ENCODE results near the gene COL18A1.
"Not testable (repeated sequence)": the region's sequence is repeated elsewhere in the genome, so short reads cannot be mapped to it uniquely, and the experiment has no call there.

COL18A1 gene

GRCh38 chr21:45559216-45560105 lies 154.5 kb downstream of the COL18A1 start:
- intact Hi-C loops (cut with DNase I), result loop anchor here (5.0 kb wide), 1 partner anchor 263 kb away; no protein-coding TSS in a partner anchor
- DNase-seq, result peak in 11 of 42 donors; percentile 1 to 36 (median 12)

DNA sequence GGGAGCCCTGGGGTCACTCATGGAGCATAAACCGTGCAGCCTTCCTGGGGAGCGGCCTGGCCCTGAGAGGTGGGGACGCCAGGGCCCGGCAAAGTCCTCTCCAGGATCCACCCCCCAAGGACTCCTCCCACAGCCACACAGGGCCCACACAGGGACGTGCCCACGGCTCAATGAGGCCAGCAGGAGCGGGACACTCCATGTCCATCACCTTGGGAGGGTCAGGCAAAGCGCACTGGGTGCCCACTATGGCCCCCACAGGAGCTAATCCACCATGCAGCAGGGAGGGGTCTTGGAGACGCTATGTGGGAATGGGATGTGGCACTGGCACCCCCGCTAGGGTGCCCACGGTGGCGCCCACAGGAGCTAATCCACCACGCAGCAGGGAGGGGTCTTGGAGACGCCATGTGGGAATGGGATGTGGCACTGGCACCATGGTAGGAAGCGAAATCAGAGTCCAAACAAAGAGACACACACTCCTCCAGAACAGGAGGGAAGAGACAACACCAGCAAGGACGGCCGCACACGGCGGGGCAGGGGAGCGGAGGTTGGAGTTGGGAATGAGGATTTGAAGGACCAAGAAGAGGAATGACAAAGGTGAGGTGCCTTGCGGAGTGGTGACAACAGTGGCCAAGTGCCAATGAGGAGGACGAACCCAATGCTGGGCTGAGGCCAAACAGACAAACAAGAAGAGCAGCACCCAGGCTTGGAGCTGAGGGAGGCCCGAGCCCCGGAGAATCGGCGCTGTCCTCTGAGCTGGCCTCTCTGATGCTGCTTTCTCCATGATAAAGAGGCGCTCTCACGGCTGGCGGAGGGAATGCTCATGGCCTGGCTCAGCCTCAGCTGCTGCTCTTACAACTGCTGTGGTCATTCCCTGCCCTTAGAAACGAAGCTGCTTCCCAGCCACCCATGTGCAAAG lies 155.4 kb downstream of the COL18A1 start:
- peak in 10 of 42 donors; percentile 2 to 38 (median 13) for DNase-seq
- intact Hi-C loops (cut with DNase I), result no loop called here

DNA sequence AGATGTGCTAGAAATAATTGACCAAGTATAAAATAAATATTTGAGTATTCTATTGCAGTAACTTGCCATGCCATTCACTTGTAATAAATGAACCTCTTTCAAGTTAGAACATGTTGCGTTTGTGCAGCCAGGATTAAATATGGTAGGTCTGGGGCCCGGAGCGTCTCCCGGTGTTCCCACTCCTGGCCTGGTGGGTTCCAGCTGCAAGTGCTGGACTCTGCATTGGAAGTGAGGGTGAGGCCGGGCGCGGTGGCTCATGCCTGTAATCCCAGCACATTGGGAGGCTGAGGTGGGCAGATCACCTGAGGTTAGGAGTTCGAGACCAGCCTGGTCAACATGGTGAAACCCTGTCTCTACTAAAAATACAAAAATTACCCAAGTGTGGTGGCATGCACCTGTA lies 156.3 kb downstream of the COL18A1 start:
- peak in 7 of 42 donors; percentile 3 to 30 (median 8) for DNase-seq
- intact Hi-C loops (cut with DNase I), result not testable (repeated sequence)

DNA sequence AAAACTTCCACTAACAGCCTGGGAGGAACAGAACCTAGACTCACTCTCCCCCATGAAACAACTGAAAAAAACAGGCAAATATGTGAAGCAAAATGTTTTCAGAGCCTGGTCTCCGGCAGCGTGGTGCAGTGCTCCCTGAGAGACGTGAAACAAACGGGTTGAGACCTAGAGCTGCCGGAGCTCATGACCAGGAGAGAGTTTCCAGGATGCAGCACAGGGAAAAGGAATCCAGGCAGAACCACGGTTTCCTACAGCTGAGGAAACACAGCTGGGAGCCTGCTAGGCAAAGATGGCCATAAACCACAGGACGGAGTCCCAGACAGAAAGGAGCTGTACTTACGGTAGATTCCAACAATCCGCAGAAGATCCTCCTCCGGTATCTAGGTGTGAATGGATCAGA lies 157.4 kb downstream of the COL18A1 start:
- peak in 4 of 42 donors; percentile 1 to 13 (median 3) for DNase-seq
- intact Hi-C loops (cut with DNase I), result no loop called here

GRCh38 chr21:45562965-45563364 lies 158.0 kb downstream of the COL18A1 start:
- intact Hi-C loops (cut with DNase I), result no loop called here
- peak in 4 of 42 donors; percentile 4 to 15 (median 4) for DNase-seq

Measured in head of caudate nucleus (tissue), 42 donors.